Measurements from ENCODE around the gene ZFYVE28. TPM values are rescaled to one million over a fixed set of nuclear protein-coding genes. Genes with fewer than 3 reads are reported as not detected.

ZFYVE28 gene
- total and polyA plus RNA-seq, 2 experiments from 2014 or later = 4.6 to 9.6 TPM

DNA sequence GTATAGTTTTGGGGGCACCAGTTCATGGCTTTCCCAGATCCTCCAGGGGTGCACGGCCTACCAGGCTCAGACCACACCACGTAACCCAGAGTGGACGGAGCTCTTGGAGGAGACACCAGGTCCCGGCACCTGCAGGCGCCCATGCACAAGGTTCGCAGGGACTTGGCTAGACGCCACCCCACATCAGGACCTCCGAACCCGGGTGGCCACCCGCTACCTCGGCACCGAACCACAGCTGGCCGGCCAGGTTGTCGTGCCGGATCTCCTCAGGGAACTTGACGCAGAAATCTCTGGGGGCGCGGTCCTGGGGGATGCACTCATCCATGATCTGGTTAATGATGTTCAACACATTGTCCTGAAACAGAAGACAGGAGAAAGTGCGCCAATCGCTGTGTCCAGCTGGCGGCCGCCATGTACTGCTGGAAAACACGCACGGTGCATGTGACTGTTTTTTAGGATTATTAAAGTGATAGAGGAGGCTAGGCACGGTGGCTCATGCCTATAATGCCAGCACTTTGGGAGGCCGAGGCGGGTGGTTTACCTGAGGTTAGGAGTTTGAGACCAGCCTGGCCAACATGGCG, 77.1 kb downstream of the ZFYVE28 start:
- no peak overlapping the region for H2AFZ ChIP-seq
- H3K4me2 ChIP-seq (ENCODE audit: unreplicated experiment) = no peak overlapping the region
- H3K79me2 ChIP-seq (ENCODE audit: insufficient read depth) = no peaks in the 10 kb centered on the region
- no peak for DNase-seq
- no peaks in the 10 kb centered on the region for H3K36me3 ChIP-seq (ENCODE audit: low read depth)
- no peaks in the 10 kb centered on the region for H3K9me3 ChIP-seq (ENCODE audit: low read depth)
- 96% methylated on average over 27 to 28 of the region's 28 CpGs for WGBS, 2 experiments (ENCODE audit: low coverage in 1 of 2, low lambda C conversion rate in 2 of 2, missing lambda C conversion rate in 2 of 2)
- no peaks in the 10 kb centered on the region; the same call in 1 of the 2 replicates for H3F3A ChIP-seq (ENCODE audit: insufficient read depth)
- TF ChIP-seq EZH2phosphoT487 (IDR thresholded peaks at IDR 0.05; ENCODE audit: insufficient read depth, low read depth) = no peak
- no peak for TF ChIP-seq EZH2 (IDR thresholded peaks at IDR 0.05; ENCODE audit: insufficient read depth, poor library complexity, severe bottlenecking)
- H3K27ac ChIP-seq = no peak overlapping the region
- H3K27me3 ChIP-seq (replicated peaks; ENCODE audit: insufficient read depth) = no peaks in the 10 kb centered on the region
- H3K4me1 ChIP-seq (ENCODE audit: insufficient read depth) = no peaks in the 10 kb centered on the region
- no peaks in the 10 kb centered on the region; the same call in 1 of the 2 replicates for H4K20me1 ChIP-seq (ENCODE audit: insufficient read depth)
- H3K9me2 ChIP-seq (ENCODE audit: insufficient read depth) = no peaks in the 10 kb centered on the region
- in situ Hi-C loops (cut with MboI) = no loop called here
- no peak overlapping the region for H3K9ac ChIP-seq
- no peak overlapping the region for H3K4me3 ChIP-seq

DNA sequence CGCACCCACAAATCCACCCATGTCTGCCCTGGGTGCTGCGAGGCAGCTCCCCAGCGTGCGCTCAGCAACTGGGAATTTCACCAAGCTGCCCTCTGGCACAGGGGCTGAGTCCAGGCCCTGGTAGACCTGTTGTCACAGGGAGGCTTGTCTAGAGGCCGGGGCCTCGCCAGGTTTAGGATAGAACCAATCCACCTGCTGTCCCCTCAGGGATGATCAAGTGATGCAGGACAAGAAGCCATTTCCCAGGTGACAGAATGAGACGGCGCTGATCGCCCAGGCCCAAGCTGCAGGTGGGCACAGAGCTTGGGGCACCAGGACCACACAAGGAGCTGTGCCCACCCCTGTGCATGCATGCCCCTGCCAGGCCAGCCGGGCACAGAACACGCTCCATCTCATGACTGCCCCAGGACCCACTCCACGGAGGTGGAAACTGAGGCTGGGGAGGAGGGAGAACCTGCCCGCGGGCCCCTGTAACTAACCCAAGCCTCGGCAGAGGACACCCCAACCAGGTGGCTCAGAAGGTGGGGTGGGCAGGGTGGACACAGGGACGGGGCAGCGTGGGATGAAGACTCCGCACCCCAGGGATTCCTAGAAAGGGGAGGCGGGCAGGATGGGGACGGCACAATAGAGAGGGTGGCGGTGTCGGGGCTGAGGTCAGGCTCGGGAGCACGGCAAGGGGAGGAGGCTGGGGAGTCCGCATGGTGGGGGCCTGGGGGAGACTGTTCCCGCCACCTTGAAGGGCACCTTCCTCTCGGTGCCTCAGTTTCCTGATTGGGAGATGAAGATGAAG, 78.0 kb downstream of the ZFYVE28 start:
- Histone ChIP-seq H3K9me3 (ENCODE audit: low read depth) (no peaks in the 10 kb centered on the region), H3K36me3 (ENCODE audit: low read depth) (no peaks in the 10 kb centered on the region), H2AFZ (no peak overlapping the region), H3F3A (ENCODE audit: insufficient read depth) (no peaks in the 10 kb centered on the region; the same call in 1 of the 2 replicates), H3K4me3 (no peak overlapping the region), H3K79me2 (ENCODE audit: insufficient read depth) (no peaks in the 10 kb centered on the region), H3K4me1 (ENCODE audit: insufficient read depth) (no peaks in the 10 kb centered on the region), H3K9me2 (ENCODE audit: insufficient read depth) (no peaks in the 10 kb centered on the region), H4K20me1 (ENCODE audit: insufficient read depth) (no peaks in the 10 kb centered on the region; the same call in 1 of the 2 replicates), H3K9ac (no peak overlapping the region), H3K27ac (no peak overlapping the region), H3K27me3 (replicated peaks; ENCODE audit: insufficient read depth) (no peaks in the 10 kb centered on the region), H3K4me2 (ENCODE audit: unreplicated experiment) (no peak overlapping the region)
- TF ChIP-seq EZH2phosphoT487 (IDR thresholded peaks at IDR 0.05; ENCODE audit: insufficient read depth, low read depth) (no peak), EZH2 (IDR thresholded peaks at IDR 0.05; ENCODE audit: insufficient read depth, poor library complexity, severe bottlenecking) (no peak)
- no peak for DNase-seq
- 92 to 95% methylated on average over 18 to 27 of the region's 27 CpGs for WGBS, 2 experiments (ENCODE audit: low coverage in 1 of 2, low lambda C conversion rate in 2 of 2, missing lambda C conversion rate in 2 of 2)
- in situ Hi-C loops (cut with MboI) = no loop called here

DNA sequence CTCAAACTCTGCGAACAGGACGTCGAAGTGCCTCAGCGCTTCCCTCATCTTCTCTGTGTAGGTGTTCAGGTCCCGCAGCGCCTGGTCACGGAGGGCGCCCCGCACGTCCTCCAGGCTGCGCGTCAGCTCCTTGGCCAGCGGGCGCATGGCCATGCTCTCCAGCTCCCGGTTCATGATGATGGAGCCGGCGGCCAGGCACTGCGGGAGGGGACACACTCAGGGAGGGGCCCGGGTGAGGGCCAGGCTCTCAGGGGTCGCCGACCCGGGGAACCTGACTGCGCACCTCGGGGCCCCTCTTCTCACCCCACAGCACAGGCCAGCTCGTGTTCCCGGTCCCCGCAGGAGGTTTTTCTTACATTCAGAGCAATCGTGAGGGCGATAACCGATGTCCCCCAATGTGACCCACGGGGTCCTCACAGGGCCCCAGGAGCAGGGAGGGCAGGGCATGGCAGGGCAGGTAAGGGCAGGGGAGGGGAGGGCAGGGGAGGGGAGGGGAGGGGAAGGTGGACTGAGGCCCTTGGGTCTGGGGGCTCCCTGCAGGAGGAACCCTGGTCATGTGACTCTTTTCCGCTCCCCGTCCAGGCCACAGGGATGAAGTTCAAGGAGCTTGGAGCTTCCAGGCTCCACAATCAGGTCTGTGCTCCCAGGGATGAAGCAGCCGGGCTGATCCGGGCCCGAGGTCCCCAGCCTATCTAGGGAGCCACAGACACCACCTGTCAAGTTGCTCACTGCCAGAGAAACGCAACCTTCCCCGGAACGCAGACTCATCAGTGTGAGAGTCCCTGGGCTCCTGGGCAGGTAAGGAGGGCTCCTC, 78.8 kb downstream of the ZFYVE28 start:
- in situ Hi-C loops (cut with MboI) = no loop called here
- no peaks in the 10 kb centered on the region for H3K9me3 ChIP-seq (ENCODE audit: low read depth)
- no peak overlapping the region for H3K9ac ChIP-seq
- no peaks in the 10 kb centered on the region for H3K9me2 ChIP-seq (ENCODE audit: insufficient read depth)
- no peaks in the 10 kb centered on the region for H3K36me3 ChIP-seq (ENCODE audit: low read depth)
- H4K20me1 ChIP-seq (ENCODE audit: insufficient read depth) = no peaks in the 10 kb centered on the region
- no peaks in the 10 kb centered on the region for H3K27me3 ChIP-seq (replicated peaks; ENCODE audit: insufficient read depth)
- no peaks in the 10 kb centered on the region for H3K79me2 ChIP-seq (ENCODE audit: insufficient read depth)
- H3K27ac ChIP-seq = no peak overlapping the region
- 86 to 87% methylated on average over 24 to 39 of the region's 39 CpGs for WGBS, 2 experiments (ENCODE audit: low coverage in 1 of 2, low lambda C conversion rate in 2 of 2, missing lambda C conversion rate in 2 of 2)
- no peak for DNase-seq
- H2AFZ ChIP-seq = no peak overlapping the region
- no peaks in the 10 kb centered on the region for H3K4me1 ChIP-seq (ENCODE audit: insufficient read depth)
- H3K4me3 ChIP-seq = no peak overlapping the region
- no peaks in the 10 kb centered on the region; the same call in 1 of the 2 replicates for H3F3A ChIP-seq (ENCODE audit: insufficient read depth)
- no peak overlapping the region for H3K4me2 ChIP-seq (ENCODE audit: unreplicated experiment)
- TF ChIP-seq EZH2phosphoT487 (IDR thresholded peaks at IDR 0.05; ENCODE audit: insufficient read depth, low read depth) (no peak), EZH2 (IDR thresholded peaks at IDR 0.05; ENCODE audit: insufficient read depth, poor library complexity, severe bottlenecking) (no peak)

GRCh38 chr4:2338754-2339457, 79.5 kb downstream of the ZFYVE28 start:
- Histone ChIP-seq H3K27me3 (replicated peaks; ENCODE audit: insufficient read depth) (no peaks in the 10 kb centered on the region), H3K9ac (no peak overlapping the region), H3K9me2 (ENCODE audit: insufficient read depth) (no peaks in the 10 kb centered on the region), H3K4me3 (no peak overlapping the region), H3K79me2 (ENCODE audit: insufficient read depth) (no peaks in the 10 kb centered on the region), H3F3A (ENCODE audit: insufficient read depth) (no peaks in the 10 kb centered on the region; the same call in 1 of the 2 replicates), H3K9me3 (ENCODE audit: low read depth) (no peaks in the 10 kb centered on the region), H3K4me2 (ENCODE audit: unreplicated experiment) (no peak overlapping the region), H4K20me1 (ENCODE audit: insufficient read depth) (no peaks in the 10 kb centered on the region), H3K36me3 (ENCODE audit: low read depth) (no peaks in the 10 kb centered on the region), H3K4me1 (ENCODE audit: insufficient read depth) (no peaks in the 10 kb centered on the region), H2AFZ (no peak overlapping the region), H3K27ac (no peak overlapping the region)
- 88 to 89% methylated on average over 27 of the region's 27 CpGs for WGBS, 2 experiments (ENCODE audit: low coverage in 1 of 2, low lambda C conversion rate in 2 of 2, missing lambda C conversion rate in 2 of 2)
- DNase-seq = no peak
- in situ Hi-C loops (cut with MboI) = no loop called here
- TF ChIP-seq EZH2 (IDR thresholded peaks at IDR 0.05; ENCODE audit: insufficient read depth, poor library complexity, severe bottlenecking) (no peak), EZH2phosphoT487 (IDR thresholded peaks at IDR 0.05; ENCODE audit: insufficient read depth, low read depth) (no peak)
